Measurements from ENCODE around the gene FAM53B.
A peak's percentile ranks its signal among the peaks of the same experiment; 100 is the strongest.

Gene FAM53B

GRCh38 chr10:124622158-124622557, 122.0 kb downstream of the FAM53B start:
- no peaks in the 10 kb centered on the region for H3K27me3 ChIP-seq (ENCODE audit: control insufficient read depth, insufficient read depth, low read length)
- H3K9ac ChIP-seq (ENCODE audit: low read length), result no peak overlapping the region
- H3K4me3 ChIP-seq (ENCODE audit: low read depth, low read length), result no peak overlapping the region
- H3K9me3 ChIP-seq (ENCODE audit: control insufficient read depth, insufficient read depth, low read depth, low read length), result no peaks in the 10 kb centered on the region
- peaks cover 12% of the 10 kb centered on the region for H3K4me1 ChIP-seq (ENCODE audit: control insufficient read depth, insufficient read depth, low read length)
- H3K27ac ChIP-seq (ENCODE audit: low read depth, low read length), result no peak overlapping the region
- H3K36me3 ChIP-seq (ENCODE audit: control insufficient read depth, insufficient read depth, low read length), result 0 out of 2 replicates have a peak, but pooled peaks cover 2% of the 10 kb centered on the region

DNA sequence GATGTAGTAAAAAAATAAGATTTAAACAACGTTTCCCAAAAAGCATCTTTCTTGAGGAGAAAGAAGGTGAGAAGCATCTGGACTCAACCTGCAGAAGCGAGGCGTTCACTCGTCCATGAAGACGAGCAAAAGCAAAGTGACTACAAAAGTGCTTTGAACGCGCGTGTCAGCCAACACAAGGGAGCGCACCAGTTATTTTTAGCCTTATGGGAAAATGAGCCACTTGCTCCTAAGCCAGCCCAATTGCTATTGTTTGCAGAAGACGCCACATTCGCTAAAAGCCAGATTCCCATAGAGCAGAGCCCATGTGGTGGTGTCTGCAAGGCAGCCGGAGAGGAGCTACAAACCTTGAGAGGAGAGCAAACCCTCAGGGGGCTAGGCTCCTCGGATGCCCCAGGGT, 122.5 kb downstream of the FAM53B start:
- Histone ChIP-seq H3K27ac (ENCODE audit: low read depth, low read length) (no peak overlapping the region), H3K9me3 (ENCODE audit: control insufficient read depth, insufficient read depth, low read depth, low read length) (no peaks in the 10 kb centered on the region), H3K9ac (ENCODE audit: low read length) (no peak overlapping the region), H3K4me1 (ENCODE audit: control insufficient read depth, insufficient read depth, low read length) (peaks cover 10% of the 10 kb centered on the region), H3K36me3 (ENCODE audit: control insufficient read depth, insufficient read depth, low read length) (0 out of 2 replicates have a peak, but pooled peaks cover 2% of the 10 kb centered on the region), H3K4me3 (ENCODE audit: low read depth, low read length) (no peak overlapping the region), H3K27me3 (ENCODE audit: control insufficient read depth, insufficient read depth, low read length) (no peaks in the 10 kb centered on the region)

GRCh38 chr10:124619802-124620490, 124.2 kb downstream of the FAM53B start:
- Histone ChIP-seq H3K9me3 (ENCODE audit: control insufficient read depth, insufficient read depth, low read depth, low read length) (no peaks in the 10 kb centered on the region), H3K4me1 (ENCODE audit: control insufficient read depth, insufficient read depth, low read length) (peaks cover 16% of the 10 kb centered on the region; the same call in 1 of the 2 replicates), H3K4me3 (ENCODE audit: low read depth, low read length) (no peak overlapping the region), H3K27ac (ENCODE audit: low read depth, low read length) (no peak overlapping the region), H3K36me3 (ENCODE audit: control insufficient read depth, insufficient read depth, low read length) (0 out of 2 replicates have a peak, but pooled peaks cover 2% of the 10 kb centered on the region), H3K27me3 (ENCODE audit: control insufficient read depth, insufficient read depth, low read length) (no peaks in the 10 kb centered on the region), H3K9ac (ENCODE audit: low read length) (no peak overlapping the region)

DNA sequence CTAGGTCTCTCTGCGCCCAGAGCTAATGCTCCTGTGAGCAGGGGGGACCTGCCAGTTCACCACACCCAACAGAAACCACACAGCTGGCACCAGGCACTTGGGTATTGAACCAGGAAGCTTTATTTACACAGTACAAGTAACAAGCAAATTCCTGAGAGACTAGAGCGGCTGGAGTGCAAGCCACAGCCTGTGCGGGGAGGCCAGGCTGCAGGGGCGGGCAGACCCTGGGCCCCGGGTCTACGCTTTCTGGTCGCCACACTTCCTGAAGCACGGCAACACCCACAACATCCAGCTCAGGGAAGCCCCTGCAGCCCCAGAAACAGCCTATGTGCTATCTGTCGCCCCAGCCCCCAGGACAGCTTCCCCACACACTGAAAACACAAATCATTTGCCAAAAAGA, 125.0 kb downstream of the FAM53B start:
- Histone ChIP-seq H3K4me1 (ENCODE audit: control insufficient read depth, insufficient read depth, low read length) (peaks cover 17% of the 10 kb centered on the region; the same call in 1 of the 2 replicates), H3K9me3 (ENCODE audit: control insufficient read depth, insufficient read depth, low read depth, low read length) (no peaks in the 10 kb centered on the region), H3K9ac (ENCODE audit: low read length) (no peak overlapping the region), H3K27me3 (ENCODE audit: control insufficient read depth, insufficient read depth, low read length) (no peaks in the 10 kb centered on the region), H3K36me3 (ENCODE audit: control insufficient read depth, insufficient read depth, low read length) (0 out of 2 replicates have a peak, but pooled peaks cover 2% of the 10 kb centered on the region), H3K27ac (ENCODE audit: low read depth, low read length) (no peak overlapping the region), H3K4me3 (ENCODE audit: low read depth, low read length) (no peak overlapping the region)

- Histone ChIP-seq H3K4me1 (ENCODE audit: control insufficient read depth, insufficient read depth, low read length) (peaks cover 17% of the 10 kb centered on the region; the same call in 1 of the 2 replicates), H3K27ac (ENCODE audit: low read depth, low read length) (no peak overlapping the region), H3K27me3 (ENCODE audit: control insufficient read depth, insufficient read depth, low read length) (no peaks in the 10 kb centered on the region), H3K36me3 (ENCODE audit: control insufficient read depth, insufficient read depth, low read length) (0 out of 2 replicates have a peak, but pooled peaks cover 2% of the 10 kb centered on the region), H3K9me3 (ENCODE audit: control insufficient read depth, insufficient read depth, low read depth, low read length) (no peaks in the 10 kb centered on the region), H3K4me3 (ENCODE audit: low read depth, low read length) (no peak overlapping the region), H3K9ac (ENCODE audit: low read length) (no peak overlapping the region)
These were observed 125.6 kb downstream of the FAM53B start for GRCh38 chr10:124618470-124619073.

DNA sequence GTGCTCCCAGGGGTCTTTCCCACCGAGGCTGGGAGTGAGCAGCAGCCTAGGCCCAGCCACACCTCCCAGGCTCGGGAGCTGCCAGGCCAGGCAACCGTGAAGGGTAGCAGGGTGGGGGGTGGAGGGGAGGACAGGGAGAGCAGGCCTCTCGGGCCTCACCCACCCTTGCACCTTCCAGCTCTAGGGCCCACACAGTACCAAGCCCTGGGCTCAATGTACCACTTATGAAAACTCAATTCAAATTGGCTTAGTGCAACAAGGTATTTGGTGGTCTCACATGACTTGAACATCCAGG, 127.4 kb downstream of the FAM53B start:
- peak overlapping the region; percentile 13; the same call in 1 of the 2 replicates for H3K27ac ChIP-seq (ENCODE audit: low read depth, low read length)
- H3K9ac ChIP-seq (ENCODE audit: low read length), result no peak overlapping the region
- no peaks in the 10 kb centered on the region for H3K27me3 ChIP-seq (ENCODE audit: control insufficient read depth, insufficient read depth, low read length)

DNA sequence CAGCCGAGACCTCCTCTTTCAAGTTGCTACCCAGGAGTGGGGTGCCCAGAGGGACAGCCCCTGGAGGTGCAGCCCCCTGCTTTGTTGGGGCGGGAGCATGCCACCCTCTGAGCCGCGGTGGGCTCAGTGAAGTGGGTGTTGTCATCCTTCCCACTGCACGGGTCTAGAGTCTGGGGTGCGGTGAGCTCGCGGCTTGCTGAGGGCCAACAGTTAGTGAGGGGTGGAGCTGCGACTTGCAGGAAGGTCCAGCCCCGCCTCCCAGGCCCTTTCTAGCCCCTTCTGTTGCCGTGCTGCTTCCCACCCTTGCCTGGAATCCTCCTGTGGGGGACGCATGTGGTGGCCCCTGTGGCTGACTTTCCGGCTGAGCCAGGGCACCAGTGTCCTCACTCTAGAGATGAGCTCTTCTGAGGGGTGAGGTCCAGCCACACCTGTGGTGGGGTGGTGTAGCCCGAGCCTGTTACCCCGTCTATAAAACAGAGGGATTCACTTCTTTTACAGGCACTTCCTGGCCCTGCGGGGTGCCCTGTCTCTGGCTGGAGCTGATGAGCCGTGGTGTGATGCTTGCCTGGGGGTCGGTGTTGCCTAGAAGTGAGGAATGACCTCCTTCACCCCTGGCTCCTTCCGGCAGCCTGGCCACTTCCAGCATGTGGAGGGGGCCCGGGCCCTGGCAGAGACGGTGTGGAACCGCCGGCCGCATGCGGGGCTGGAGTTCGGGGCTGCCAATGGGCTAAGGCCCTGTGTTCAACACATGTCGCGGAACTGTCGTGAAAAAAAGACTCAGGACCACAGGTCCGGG, 127.9 kb downstream of the FAM53B start:
- Histone ChIP-seq H3K4me3 (ENCODE audit: low read depth, low read length) (no peak overlapping the region), H3K36me3 (ENCODE audit: control insufficient read depth, insufficient read depth, low read length) (0 out of 2 replicates have a peak, but pooled peaks cover 2% of the 10 kb centered on the region), H3K9me3 (ENCODE audit: control insufficient read depth, insufficient read depth, low read depth, low read length) (no peaks in the 10 kb centered on the region), H3K27me3 (ENCODE audit: control insufficient read depth, insufficient read depth, low read length) (no peaks in the 10 kb centered on the region), H3K4me1 (ENCODE audit: control insufficient read depth, insufficient read depth, low read length) (peaks cover 25% of the 10 kb centered on the region; the same call in 1 of the 2 replicates), H3K27ac (ENCODE audit: low read depth, low read length) (peak overlapping the region; percentile 13; the same call in 1 of the 2 replicates), H3K9ac (ENCODE audit: low read length) (peak overlapping the region; percentile 38)

More for the DNA sequence above, 127.4 kb downstream of the FAM53B start:
- Histone ChIP-seq H3K36me3 (ENCODE audit: control insufficient read depth, insufficient read depth, low read length) (0 out of 2 replicates have a peak, but pooled peaks cover 2% of the 10 kb centered on the region), H3K4me1 (ENCODE audit: control insufficient read depth, insufficient read depth, low read length) (peaks cover 25% of the 10 kb centered on the region; the same call in 1 of the 2 replicates), H3K4me3 (ENCODE audit: low read depth, low read length) (no peak overlapping the region), H3K9me3 (ENCODE audit: control insufficient read depth, insufficient read depth, low read depth, low read length) (no peaks in the 10 kb centered on the region)

GRCh38 chr10:124615259-124615658, 128.9 kb downstream of the FAM53B start:
- H3K27ac ChIP-seq (ENCODE audit: low read depth, low read length), result no peak overlapping the region
- H3K4me3 ChIP-seq (ENCODE audit: low read depth, low read length), result no peak overlapping the region
- H3K27me3 ChIP-seq (ENCODE audit: control insufficient read depth, insufficient read depth, low read length), result no peaks in the 10 kb centered on the region
- H3K9ac ChIP-seq (ENCODE audit: low read length), result no peak overlapping the region
- H3K36me3 ChIP-seq (ENCODE audit: control insufficient read depth, insufficient read depth, low read length), result 0 out of 2 replicates have a peak, but pooled peaks cover 2% of the 10 kb centered on the region
- H3K4me1 ChIP-seq (ENCODE audit: control insufficient read depth, insufficient read depth, low read length), result peaks cover 25% of the 10 kb centered on the region; the same call in 1 of the 2 replicates
- H3K9me3 ChIP-seq (ENCODE audit: control insufficient read depth, insufficient read depth, low read depth, low read length), result no peaks in the 10 kb centered on the region

DNA sequence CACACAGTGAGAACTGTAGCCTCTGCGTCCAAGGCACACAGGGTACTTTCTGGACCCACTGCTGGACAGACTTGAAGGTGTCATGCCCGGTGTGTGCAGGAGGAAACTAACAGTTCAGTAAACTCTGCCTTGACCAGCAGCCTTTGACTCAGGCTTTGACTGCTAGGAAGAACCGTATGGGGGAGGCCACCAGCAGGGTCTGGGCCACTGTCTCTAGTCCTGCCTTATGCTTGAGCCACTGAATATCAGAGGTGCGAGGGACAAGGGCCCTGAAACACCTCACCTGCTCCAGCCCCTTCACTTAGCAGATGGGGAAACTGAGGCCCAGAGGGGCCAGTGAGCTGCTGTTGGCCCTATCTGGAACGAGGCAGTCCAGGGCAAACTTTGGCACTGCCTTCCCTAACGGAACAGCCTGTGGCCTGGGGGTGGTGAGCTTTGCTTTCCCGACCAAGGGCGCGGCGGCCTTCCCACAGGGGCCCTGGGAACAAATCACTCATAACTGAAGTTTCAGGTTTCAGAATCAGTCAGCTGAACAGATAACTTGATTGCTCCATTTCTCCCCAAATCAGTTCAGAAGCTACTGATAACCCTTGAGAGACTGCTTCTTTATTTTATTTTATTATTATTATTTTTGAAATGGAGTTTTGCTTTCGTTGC, 130.0 kb downstream of the FAM53B start:
- Histone ChIP-seq H3K9ac (ENCODE audit: low read length) (no peak overlapping the region), H3K27me3 (ENCODE audit: control insufficient read depth, insufficient read depth, low read length) (no peaks in the 10 kb centered on the region), H3K27ac (ENCODE audit: low read depth, low read length) (no peak overlapping the region), H3K9me3 (ENCODE audit: control insufficient read depth, insufficient read depth, low read depth, low read length) (no peaks in the 10 kb centered on the region), H3K4me3 (ENCODE audit: low read depth, low read length) (no peak overlapping the region), H3K36me3 (ENCODE audit: control insufficient read depth, insufficient read depth, low read length) (0 out of 2 replicates have a peak, but pooled peaks cover 2% of the 10 kb centered on the region), H3K4me1 (ENCODE audit: control insufficient read depth, insufficient read depth, low read length) (peaks cover 25% of the 10 kb centered on the region; the same call in 1 of the 2 replicates)

DNA sequence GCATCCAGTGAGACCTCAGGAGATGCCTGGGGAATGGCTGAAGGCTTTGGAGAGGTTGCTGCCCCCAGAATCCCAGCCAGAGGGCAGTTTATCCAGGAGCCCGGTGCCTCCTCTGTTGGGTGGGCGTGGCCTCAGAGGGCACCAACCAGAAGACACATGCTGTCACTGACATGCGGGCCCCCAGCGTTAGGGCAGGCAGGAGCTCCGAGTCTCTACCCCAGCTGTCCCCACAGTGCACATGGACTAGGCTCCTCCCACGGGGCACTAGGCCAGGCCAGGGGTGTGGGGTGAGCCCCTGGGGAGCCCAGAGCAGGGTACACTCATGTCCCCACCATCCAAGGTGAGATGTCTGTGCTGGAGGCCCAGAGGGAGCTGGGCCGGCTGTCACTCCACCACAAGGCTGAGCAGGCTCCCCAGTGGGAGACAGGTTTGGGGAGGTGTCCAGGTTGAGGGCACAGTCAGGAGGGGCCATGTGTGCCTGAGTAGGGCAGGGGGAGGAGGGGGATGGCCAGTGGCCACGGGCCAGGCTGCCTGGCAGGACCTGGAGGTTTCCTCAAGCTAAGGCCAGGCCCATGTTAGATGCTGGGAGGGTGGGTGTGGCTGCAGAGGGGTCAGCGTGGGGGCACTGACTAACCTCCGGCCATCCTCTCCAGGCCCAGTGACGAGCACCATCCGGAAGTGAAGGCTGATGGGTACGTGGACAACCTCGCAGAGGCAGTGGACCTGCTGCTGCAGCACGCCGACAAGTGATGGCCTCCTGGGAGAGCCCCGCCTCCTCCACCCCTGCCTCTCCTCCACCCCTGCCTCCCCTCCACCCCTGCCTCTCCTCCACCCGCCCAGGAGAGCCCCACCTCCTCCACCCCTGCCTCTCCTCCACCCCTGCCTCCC, 131.3 kb downstream of the FAM53B start:
- Histone ChIP-seq H3K4me3 (ENCODE audit: low read depth, low read length) (no peak overlapping the region), H3K27me3 (ENCODE audit: control insufficient read depth, insufficient read depth, low read length) (no peaks in the 10 kb centered on the region), H3K9ac (ENCODE audit: low read length) (no peak overlapping the region)

More for the DNA sequence above, 131.3 kb downstream of the FAM53B start:
- Histone ChIP-seq H3K4me1 (ENCODE audit: control insufficient read depth, insufficient read depth, low read length) (peaks cover 25% of the 10 kb centered on the region; the same call in 1 of the 2 replicates), H3K36me3 (ENCODE audit: control insufficient read depth, insufficient read depth, low read length) (no peaks in the 10 kb centered on the region), H3K9me3 (ENCODE audit: control insufficient read depth, insufficient read depth, low read depth, low read length) (no peaks in the 10 kb centered on the region), H3K27ac (ENCODE audit: low read depth, low read length) (no peak overlapping the region)

Measured in HUES6 (cell line).